Stimulated activated CD4-positive, alpha-beta T cell treated with anti-CD3 and anti-CD28 coated beads, Interleukin-12 subunit alpha, Interleukin-12 subunit beta, amount 100 ng/mL, for 24 hours (primary cell): ENCODE results near the gene PIGB.
"Not testable (repeated sequence)": the region's sequence is repeated elsewhere in the genome, so short reads cannot be mapped to it uniquely, and the experiment has no call there.

ENCODE experiments used
- DNase-seq, 2 experiments: peaks; one replicate each; pipeline ENCODE4 v3.0.0-alpha.2; 2020; ENCODE audit warnings: low read depth in 2 of 2

Gene PIGB

GRCh38 chr15:55297315-55297714, 21.7 kb upstream of the PIGB start:
- no peak for DNase-seq

GRCh38 chr15:55302801-55303200, 16.2 kb upstream of the PIGB start:
- not testable (repeated sequence) for DNase-seq

- DNase-seq, result no peak
These were observed 665 bp downstream of the PIGB start for GRCh38 chr15:55319537-55320237.

- DNase-seq, result no peak
These were observed 1.2 kb downstream of the PIGB start for GRCh38 chr15:55320238-55320550.

GRCh38 chr15:55320963-55321362, 1.9 kb downstream of the PIGB start:
- DNase-seq, result no peak

- DNase-seq, result no peak
These were observed 3.4 kb downstream of the PIGB start for GRCh38 chr15:55322467-55322866.

- no peak for DNase-seq
These were observed 8.4 kb downstream of the PIGB start for GRCh38 chr15:55327387-55327786.

GRCh38 chr15:55334371-55334770, 15.3 kb downstream of the PIGB start:
- DNase-seq, result no peak

GRCh38 chr15:55334997-55335396, 16.0 kb downstream of the PIGB start:
- no peak for DNase-seq

- no peak for DNase-seq
These were observed 18.1 kb downstream of the PIGB start for GRCh38 chr15:55337160-55337559.

- no peak for DNase-seq
These were observed 24.1 kb downstream of the PIGB start for GRCh38 chr15:55343168-55343567.

GRCh38 chr15:55344206-55344605, 25.2 kb downstream of the PIGB start:
- DNase-seq, result no peak

- DNase-seq, result no peak
These were observed 29.3 kb downstream of the PIGB start for GRCh38 chr15:55348281-55348778.

- no peak for DNase-seq
These were observed 30.3 kb downstream of the PIGB start for GRCh38 chr15:55349282-55349681.

- no peak for DNase-seq
These were observed 34.0 kb downstream of the PIGB start for GRCh38 chr15:55353025-55353424.

- no peak for DNase-seq
These were observed 38.1 kb downstream of the PIGB start for GRCh38 chr15:55356985-55357585.

GRCh38 chr15:55357774-55358173, 38.8 kb downstream of the PIGB start:
- DNase-seq, result no peak

- DNase-seq, result no peak
These were observed 39.4 kb downstream of the PIGB start for GRCh38 chr15:55358471-55358870.

GRCh38 chr15:55360256-55360655, 41.2 kb downstream of the PIGB start:
- DNase-seq, result no peak

GRCh38 chr15:55361048-55361447, 42.0 kb downstream of the PIGB start:
- no peak for DNase-seq

GRCh38 chr15:55362641-55363040, 43.6 kb downstream of the PIGB start:
- no peak for DNase-seq

GRCh38 chr15:55366981-55367380, 48.0 kb downstream of the PIGB start:
- no peak for DNase-seq

GRCh38 chr15:55372701-55373440, 53.8 kb downstream of the PIGB start:
- DNase-seq, result no peak
